K562 (cell line): Measurements from ENCODE around the gene ZNF280D. TPM values are rescaled to one million over a fixed set of nuclear protein-coding genes. Genes with fewer than 3 reads are reported as not detected.

Experiments
- CREM ChIP-seq: IDR thresholded peaks from 2 replicates; pipeline ENCODE4 v1.6.1; 2014; ENCODE audit warnings: antibody characterized with exemption, low read depth
- CSDE1 ChIP-seq, 2 experiments: fragments of 450-650 bp; IDR thresholded peaks; 2 replicates each; pipeline ENCODE4 v1.6.1; 2016; ENCODE audit warnings: mild to moderate bottlenecking in 1 of 2
- CTBP1 ChIP-seq: fragments of 450-650 bp; IDR thresholded peaks from 2 replicates; pipeline ENCODE4 v1.6.1; 2016; ENCODE audit warnings: borderline replicate concordance
- DACH1 ChIP-seq: fragments of 450-650 bp; IDR thresholded peaks from 2 replicates; pipeline ENCODE4 v1.6.1; 2018; ENCODE audit not compliant: partially characterized antibody
- ERF ChIP-seq: fragments of 450-650 bp; formaldehyde crosslinking; IDR thresholded peaks from 2 replicates; pipeline ENCODE4 v1.4.0; 2020; ENCODE audit warnings: mild to moderate bottlenecking, mixed read lengths
- GATAD2A ChIP-seq: fragments of 450-650 bp; IDR thresholded peaks from 2 replicates; pipeline ENCODE4 v1.6.1; 2017
- IFI16 ChIP-seq: fragments of 250-450 bp; sonication (Bioruptor Pico); IDR thresholded peaks from 2 replicates; pipeline ENCODE4 v2.1.2; 2022; ENCODE audit warnings: mild to moderate bottlenecking, inconsistent platforms
- JUND ChIP-seq, 2 experiments: IDR thresholded peaks; 2 replicates in 1 of 2; 3 replicates in 1 of 2; pipeline ENCODE4 v1.6.1; 2011; ENCODE audit warnings: borderline replicate concordance in 2 of 2, low read depth in 2 of 2, low read length in 2 of 2, improper control_type of control experiment in 1 of 2, missing biosample characterization in 1 of 2, missing genetic modification characterization in 1 of 2, missing genetic modification reagents in 1 of 2
- KLF10 ChIP-seq: fragments of 250-450 bp; sonication (Bioruptor Pico); IDR thresholded peaks from 2 replicates; pipeline ENCODE4 v1.6.1; 2021; ENCODE audit warnings: matching md5 sums
- MECOM ChIP-seq: fragments of 250-450 bp; sonication (Bioruptor Pico); IDR thresholded peaks from 2 replicates; pipeline ENCODE4 v1.8.0; 2022; ENCODE audit warnings: inconsistent platforms
- NEUROD1 ChIP-seq: fragments of 150-350 bp; IDR thresholded peaks from 2 replicates; pipeline ENCODE4 v1.6.1; 2014; ENCODE audit warnings: borderline replicate concordance, low read length, low read depth; ENCODE audit not compliant: partially characterized antibody
- RCOR1 ChIP-seq, 2 experiments: IDR thresholded peaks; 2 replicates each; pipeline ENCODE4 v1.6.1; 2012; ENCODE audit warnings: low read depth in 2 of 2, low read length in 2 of 2, borderline replicate concordance in 1 of 2, improper control_type of control experiment in 1 of 2
- SETDB1 ChIP-seq: IDR thresholded peaks from one replicate; pipeline ENCODE4 v1.6.1; 2012; ENCODE audit warnings: low read length, control low read depth, inconsistent platforms
- SMARCA4 ChIP-seq: fragments of 450-650 bp; IDR thresholded peaks from 2 replicates; pipeline ENCODE4 v1.6.1; 2016
- TAF7 ChIP-seq: fragments of 450-650 bp; IDR thresholded peaks from 2 replicates; pipeline ENCODE4 v1.6.1; 2016; ENCODE audit warnings: missing genetic modification characterization, missing compliant biosample characterization
- ZFP36 ChIP-seq: fragments of 150-350 bp; IDR thresholded peaks from 2 replicates; pipeline ENCODE4 v1.6.1; 2018; ENCODE audit warnings: low read length, low read depth; ENCODE audit not compliant: partially characterized antibody
- ZNF561 ChIP-seq: fragments of 450-650 bp; formaldehyde crosslinking; conservative IDR thresholded peaks from 2 replicates; pipeline ENCODE4 v1.4.0; 2020; ENCODE audit warnings: mild to moderate bottlenecking, moderate library complexity
- ZNF584 ChIP-seq: fragments of 200-800 bp; sonication (Bioruptor generic); IDR thresholded peaks from 2 replicates; pipeline ENCODE4 v1.6.1; 2016; ENCODE audit warnings: low read depth, mild to moderate bottlenecking, missing genetic modification characterization, missing compliant biosample characterization
- ZNF699 ChIP-seq: fragments of 250-450 bp; sonication (Bioruptor Pico); IDR thresholded peaks from 2 replicates; pipeline ENCODE4 v1.8.0; 2021; ENCODE audit warnings: mild to moderate bottlenecking, moderate library complexity; ENCODE audit not compliant: insufficient replicate concordance
- ZSCAN29 ChIP-seq: fragments of 450-650 bp; IDR thresholded peaks from 2 replicates; pipeline ENCODE4 v1.6.1; 2017
- polyA plus RNA-seq, 8 experiments: library from polyadenylated mRNA; depleted of rRNA in 4 of 8; stranded (reverse) in 5 of 8; unstranded in 3 of 8; fragments of >200 nt; fragmentation: Nextera tagmentation in 2 of 8; fragmentation: Illumina TruSeq in 1 of 8; extraction: Ambion mirVana in 2 of 8; extraction: Trizol in 1 of 8; gene quantifications; 2 replicates each; pipeline versions ENCODE4 v1.2.1 to v1.2.3, GENCODE V29; 2011 to 2014; ENCODE audit warnings: inconsistent platforms in 1 of 8, missing spikeins in 1 of 8
- total RNA-seq, 7 experiments: library from RNA; depleted of rRNA in 6 of 7; stranded (reverse); fragments of >200 nt in 6 of 7; fragmentation: Illumina TruSeq in 2 of 7; extraction: Trizol in 2 of 7; gene quantifications; 2 replicates each; pipeline versions ENCODE4 v1.2.1 to v1.2.3, GENCODE V29; 2011 to 2021; ENCODE audit warnings: low replicate concordance in 1 of 7
- TF ChIP-seq, protein P1 (sequence below): sonication (generic); formaldehyde crosslinking; IDR thresholded peaks from 2 replicates; pipeline ENCODE4 v1.8.1; 2023; ENCODE audit warnings: mild to moderate bottlenecking, missing genetic modification reagents
- TF ChIP-seq, protein P2 (sequence below): sonication (generic); formaldehyde crosslinking; IDR thresholded peaks from 2 replicates; pipeline ENCODE4 v1.8.1; 2022; ENCODE audit warnings: missing genetic modification reagents
- TF ChIP-seq, protein P3 (sequence below): fragments of 450-650 bp; IDR thresholded peaks from 2 replicates; pipeline ENCODE4 v1.7.0; 2016; ENCODE audit warnings: borderline replicate concordance
- TF ChIP-seq, protein P4 (sequence below): IDR thresholded peaks from 2 replicates; pipeline ENCODE4 v1.6.1; 2011; ENCODE audit not compliant: insufficient read length; ENCODE audit errors: extremely low read depth

Gene ZNF280D
- total and polyA plus RNA-seq, 9 of the 15 experiments (the other 6 are each of a cell fraction or from before 2014, with no cell fraction given): 8.3 to 21.8 (median 18.4) TPM

DNA sequence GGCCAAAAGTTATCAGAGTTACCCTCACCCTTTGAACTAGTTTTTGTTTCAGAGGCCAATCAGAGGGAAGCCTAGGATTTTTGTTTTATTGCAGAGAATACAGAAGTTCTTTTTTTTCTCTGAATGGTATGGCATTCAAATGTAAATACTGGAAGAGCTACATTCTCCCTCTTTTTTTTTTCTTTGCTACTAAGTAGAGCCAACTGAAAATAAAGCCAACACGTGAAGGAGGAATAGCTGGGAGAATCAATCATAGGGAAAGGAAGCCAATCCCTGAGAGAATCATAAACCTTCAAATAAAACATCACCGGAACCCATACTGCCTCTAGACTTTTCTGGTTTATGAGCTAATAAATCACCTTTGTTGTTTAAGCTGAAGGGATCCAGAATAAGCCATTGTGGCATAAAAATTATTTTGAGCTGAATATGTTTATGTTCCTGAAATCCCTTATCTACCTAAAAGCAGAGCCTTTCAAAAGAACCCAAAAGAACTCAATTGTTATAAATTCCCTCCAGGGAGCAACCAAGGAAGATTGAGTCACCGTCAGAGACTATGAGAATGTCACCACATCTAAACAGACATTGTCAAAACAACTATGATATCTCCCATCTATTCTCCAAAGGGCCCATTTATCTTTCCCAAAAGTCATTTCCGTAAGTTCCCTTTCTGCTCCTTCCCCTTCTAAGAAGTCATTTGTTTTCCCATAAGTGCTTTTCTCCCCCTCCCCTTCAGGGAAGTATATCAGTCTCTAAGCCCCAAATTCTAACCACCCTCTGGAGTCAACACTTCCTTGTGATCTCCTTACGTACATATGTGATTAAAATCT is 3.8 kb upstream of the ZNF280D start (continued):
- TF ChIP-seq, protein P1, sequence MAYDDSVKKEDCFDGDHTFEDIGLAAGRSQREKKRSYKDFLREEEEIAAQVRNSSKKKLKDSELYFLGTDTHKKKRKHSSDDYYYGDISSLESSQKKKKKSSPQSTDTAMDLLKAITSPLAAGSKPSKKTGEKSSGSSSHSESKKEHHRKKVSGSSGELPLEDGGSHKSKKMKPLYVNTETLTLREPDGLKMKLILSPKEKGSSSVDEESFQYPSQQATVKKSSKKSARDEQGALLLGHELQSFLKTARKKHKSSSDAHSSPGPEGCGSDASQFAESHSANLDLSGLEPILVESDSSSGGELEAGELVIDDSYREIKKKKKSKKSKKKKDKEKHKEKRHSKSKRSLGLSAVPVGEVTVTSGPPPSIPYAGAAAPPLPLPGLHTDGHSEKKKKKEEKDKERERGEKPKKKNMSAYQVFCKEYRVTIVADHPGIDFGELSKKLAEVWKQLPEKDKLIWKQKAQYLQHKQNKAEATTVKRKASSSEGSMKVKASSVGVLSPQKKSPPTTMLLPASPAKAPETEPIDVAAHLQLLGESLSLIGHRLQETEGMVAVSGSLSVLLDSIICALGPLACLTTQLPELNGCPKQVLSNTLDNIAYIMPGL (CRISPR knock-in tag): no peak
- TF ChIP-seq CSDE1 (IDR thresholded peaks at IDR 0.05) (no peak), GATAD2A (0 out of 2 replicates have a peak, but pooled peaks have one; percentile 24), DACH1 (no peak), NEUROD1 (no peak), KLF10 (CRISPR knock-in tag) (no peak), ERF (CRISPR knock-in tag) (no peak), MECOM (peak; percentile 70; the same call in 1 of the 2 replicates), TAF7 (tag) (no peak), ZFP36 (no peak), CTBP1 (peak; percentile 86), ZNF561 (peak; percentile 33; the same call in 1 of the 2 replicates), ZSCAN29 (no peak), RCOR1 (IDR thresholded peaks at IDR 0.05; ENCODE audit: borderline replicate concordance in 1 of 2, low read depth in 2 of 2, low read length in 2 of 2) (peak in 1 of 2 experiments; percentile 90; a peak in 2 of 4 replicates), ZNF584 (0 out of 2 replicates have a peak, but pooled peaks have one; percentile 13), SETDB1 (no peak), CREM (no peak; the same call in 1 of the 2 replicates), ZNF699 (CRISPR knock-in tag) (no peak), SMARCA4 (peak; percentile 90), IFI16 (no peak), JUND (IDR thresholded peaks at IDR 0.05; ENCODE audit: borderline replicate concordance, low read depth, low read length) (peak; percentile 76), JUND (tag; IDR thresholded peaks at IDR 0.05; ENCODE audit: borderline replicate concordance, low read depth, low read length) (peak; percentile 70; the same call in 1 of the 3 replicates)
- TF ChIP-seq, protein P2, sequence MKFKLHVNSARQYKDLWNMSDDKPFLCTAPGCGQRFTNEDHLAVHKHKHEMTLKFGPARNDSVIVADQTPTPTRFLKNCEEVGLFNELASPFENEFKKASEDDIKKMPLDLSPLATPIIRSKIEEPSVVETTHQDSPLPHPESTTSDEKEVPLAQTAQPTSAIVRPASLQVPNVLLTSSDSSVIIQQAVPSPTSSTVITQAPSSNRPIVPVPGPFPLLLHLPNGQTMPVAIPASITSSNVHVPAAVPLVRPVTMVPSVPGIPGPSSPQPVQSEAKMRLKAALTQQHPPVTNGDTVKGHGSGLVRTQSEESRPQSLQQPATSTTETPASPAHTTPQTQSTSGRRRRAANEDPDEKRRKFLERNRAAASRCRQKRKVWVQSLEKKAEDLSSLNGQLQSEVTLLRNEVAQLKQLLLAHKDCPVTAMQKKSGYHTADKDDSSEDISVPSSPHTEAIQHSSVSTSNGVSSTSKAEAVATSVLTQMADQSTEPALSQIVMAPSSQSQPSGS (CRISPR knock-in tag): no peak
- TF ChIP-seq, protein P3, sequence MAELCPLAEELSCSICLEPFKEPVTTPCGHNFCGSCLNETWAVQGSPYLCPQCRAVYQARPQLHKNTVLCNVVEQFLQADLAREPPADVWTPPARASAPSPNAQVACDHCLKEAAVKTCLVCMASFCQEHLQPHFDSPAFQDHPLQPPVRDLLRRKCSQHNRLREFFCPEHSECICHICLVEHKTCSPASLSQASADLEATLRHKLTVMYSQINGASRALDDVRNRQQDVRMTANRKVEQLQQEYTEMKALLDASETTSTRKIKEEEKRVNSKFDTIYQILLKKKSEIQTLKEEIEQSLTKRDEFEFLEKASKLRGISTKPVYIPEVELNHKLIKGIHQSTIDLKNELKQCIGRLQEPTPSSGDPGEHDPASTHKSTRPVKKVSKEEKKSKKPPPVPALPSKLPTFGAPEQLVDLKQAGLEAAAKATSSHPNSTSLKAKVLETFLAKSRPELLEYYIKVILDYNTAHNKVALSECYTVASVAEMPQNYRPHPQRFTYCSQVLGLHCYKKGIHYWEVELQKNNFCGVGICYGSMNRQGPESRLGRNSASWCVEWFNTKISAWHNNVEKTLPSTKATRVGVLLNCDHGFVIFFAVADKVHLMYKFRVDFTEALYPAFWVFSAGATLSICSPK: no peak
- TF ChIP-seq, protein P4, sequence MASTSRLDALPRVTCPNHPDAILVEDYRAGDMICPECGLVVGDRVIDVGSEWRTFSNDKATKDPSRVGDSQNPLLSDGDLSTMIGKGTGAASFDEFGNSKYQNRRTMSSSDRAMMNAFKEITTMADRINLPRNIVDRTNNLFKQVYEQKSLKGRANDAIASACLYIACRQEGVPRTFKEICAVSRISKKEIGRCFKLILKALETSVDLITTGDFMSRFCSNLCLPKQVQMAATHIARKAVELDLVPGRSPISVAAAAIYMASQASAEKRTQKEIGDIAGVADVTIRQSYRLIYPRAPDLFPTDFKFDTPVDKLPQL: no peak
